NT2/D1 (cell line): ENCODE results near the gene TMEM134.

Experiments used
- SUZ12 ChIP-seq: IDR thresholded peaks from 2 replicates; pipeline ENCODE4 v1.6.1; 2011; ENCODE audit not compliant: insufficient read length, insufficient read depth; ENCODE audit errors: extremely low read depth
- ZNF274 ChIP-seq: IDR thresholded peaks from 2 replicates; pipeline ENCODE4 v1.6.1; 2011; ENCODE audit warnings: mild to moderate bottlenecking, low read depth, low read length

GRCh38 chr11:67489203-67489884, 20.3 kb upstream of the TMEM134 start:
- TF ChIP-seq SUZ12: no peak
- no peak for TF ChIP-seq ZNF274
